Neural progenitor cell (in vitro differentiated cells): ENCODE measurements around the gene PSD4.

Experiments used
- EZH2 ChIP-seq: fragments of 200-600 bp; sonication (generic); IDR thresholded peaks from 2 replicates; pipeline ENCODE4 v1.6.1; 2017; ENCODE audit warnings: antibody characterized with exemption, mild to moderate bottlenecking, moderate library complexity
- EZH2phosphoT487 ChIP-seq: fragments of 200-600 bp; sonication (generic); IDR thresholded peaks from 2 replicates; pipeline ENCODE4 v1.6.1; 2017; ENCODE audit warnings: antibody characterized with exemption
- TF ChIP-seq, protein P1 (sequence below): fragments of 200-600 bp; sonication (generic); IDR thresholded peaks from 2 replicates; pipeline ENCODE4 v1.5.1; 2017; ENCODE audit warnings: antibody characterized with exemption, mild to moderate bottlenecking

DNA sequence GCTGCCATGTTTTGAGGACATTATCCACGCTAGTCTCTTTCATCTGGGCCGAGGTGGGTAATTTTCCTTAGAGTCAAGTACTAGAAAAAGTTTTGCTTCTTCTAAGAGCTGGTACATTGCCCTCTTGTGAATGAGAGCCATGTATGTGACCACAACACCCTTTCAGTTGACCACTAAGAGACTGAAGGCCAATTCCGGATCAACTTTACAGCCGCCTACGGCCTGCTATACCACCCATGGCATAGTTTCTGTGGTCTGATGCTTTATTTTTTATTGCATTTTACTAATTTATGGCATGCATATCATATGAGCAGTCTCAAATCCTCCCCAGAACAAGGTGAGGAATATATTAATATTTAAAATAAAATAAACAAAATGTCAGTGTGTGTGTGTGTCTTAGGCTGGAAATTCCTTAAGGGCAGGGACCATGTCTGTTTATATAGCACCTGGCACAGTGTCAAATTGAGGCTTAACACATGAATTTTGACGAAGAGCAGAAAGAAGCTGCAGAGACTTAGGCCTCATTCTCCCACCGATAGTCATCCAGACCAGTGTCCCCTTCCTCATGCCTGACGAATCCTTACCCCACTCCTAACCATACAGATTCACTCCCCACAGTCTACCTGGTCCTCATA lies 35.4 kb downstream of the PSD4 start:
- TF ChIP-seq, protein P1, sequence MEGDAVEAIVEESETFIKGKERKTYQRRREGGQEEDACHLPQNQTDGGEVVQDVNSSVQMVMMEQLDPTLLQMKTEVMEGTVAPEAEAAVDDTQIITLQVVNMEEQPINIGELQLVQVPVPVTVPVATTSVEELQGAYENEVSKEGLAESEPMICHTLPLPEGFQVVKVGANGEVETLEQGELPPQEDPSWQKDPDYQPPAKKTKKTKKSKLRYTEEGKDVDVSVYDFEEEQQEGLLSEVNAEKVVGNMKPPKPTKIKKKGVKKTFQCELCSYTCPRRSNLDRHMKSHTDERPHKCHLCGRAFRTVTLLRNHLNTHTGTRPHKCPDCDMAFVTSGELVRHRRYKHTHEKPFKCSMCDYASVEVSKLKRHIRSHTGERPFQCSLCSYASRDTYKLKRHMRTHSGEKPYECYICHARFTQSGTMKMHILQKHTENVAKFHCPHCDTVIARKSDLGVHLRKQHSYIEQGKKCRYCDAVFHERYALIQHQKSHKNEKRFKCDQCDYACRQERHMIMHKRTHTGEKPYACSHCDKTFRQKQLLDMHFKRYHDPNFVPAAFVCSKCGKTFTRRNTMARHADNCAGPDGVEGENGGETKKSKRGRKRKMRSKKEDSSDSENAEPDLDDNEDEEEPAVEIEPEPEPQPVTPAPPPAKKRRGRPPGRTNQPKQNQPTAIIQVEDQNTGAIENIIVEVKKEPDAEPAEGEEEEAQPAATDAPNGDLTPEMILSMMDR: no peak
- no peak for TF ChIP-seq EZH2
- no peak for TF ChIP-seq EZH2phosphoT487
